Keratinocyte (primary cell): ENCODE data around the gene TSPAN16. TPM values are rescaled to one million over a fixed set of nuclear protein-coding genes. Genes with fewer than 3 reads are reported as not detected.

Experiments used
- DNase-seq: peaks from one replicate; pipeline ENCODE4 v3.0.0-alpha.2; 2011; ENCODE audit warnings: low read depth, missing footprints, low spot score
- FAIRE-seq: peaks from 2 replicates; lab custom pipeline; 2011; peaks lifted over from hg19 to GRCh38; lab: Jason Lieb, UNC
- H2AFZ ChIP-seq: 2 replicates; pipeline ENCODE4 v1.6.0; 2012; ENCODE audit warnings: low read length, control low read depth, inconsistent platforms; ENCODE audit not compliant: control insufficient read depth
- H3K27ac ChIP-seq: 2 replicates; pipeline ENCODE4 v1.5.1; 2011; ENCODE audit warnings: low read length; ENCODE audit not compliant: control insufficient read depth, insufficient read depth
- H3K27me3 ChIP-seq: 3 replicates; pipeline ENCODE4 v1.6.0; 2011; ENCODE audit warnings: low read length; ENCODE audit not compliant: control insufficient read depth, insufficient read depth; ENCODE audit errors: extremely low read depth
- H3K36me3 ChIP-seq, 2 experiments: 2 replicates in 1 of 2; 3 replicates in 1 of 2; pipeline ENCODE4 v1.5.1; 2011; ENCODE audit warnings: low read length in 2 of 2, mild to moderate bottlenecking in 1 of 2; ENCODE audit not compliant: control insufficient read depth in 2 of 2, insufficient read depth in 2 of 2; ENCODE audit errors: extremely low read depth in 1 of 2
- H3K4me1 ChIP-seq: 3 replicates; pipeline ENCODE4 v1.5.1; 2011; ENCODE audit warnings: low read length; ENCODE audit not compliant: control insufficient read depth, insufficient read depth; ENCODE audit errors: extremely low read depth
- H3K4me2 ChIP-seq: 3 replicates; pipeline ENCODE4 v1.6.0; 2011; ENCODE audit warnings: low read depth, low read length; ENCODE audit not compliant: control insufficient read depth, insufficient read depth; ENCODE audit errors: extremely low read depth
- H3K4me3 ChIP-seq, 3 experiments: fragments of 200-600 bp in 1 of 3; sonication (generic) in 1 of 3; 2 replicates in 2 of 3; 3 replicates in 1 of 3; pipeline ENCODE4 v1.5.1; 2011 to 2016; ENCODE audit warnings: low read length in 3 of 3, mild to moderate bottlenecking in 3 of 3, control low read depth in 2 of 3, inconsistent platforms in 1 of 3, low read depth in 1 of 3, mixed read lengths in 1 of 3, mixed run types in 1 of 3, moderate library complexity in 1 of 3; ENCODE audit not compliant: control insufficient read depth in 2 of 3, insufficient read depth in 2 of 3; ENCODE audit errors: extremely low read depth in 1 of 3
- H3K79me2 ChIP-seq: 2 replicates; pipeline ENCODE4 v1.6.0; 2012; ENCODE audit warnings: low read length; ENCODE audit not compliant: control insufficient read depth, insufficient read depth
- H3K9ac ChIP-seq: 3 replicates; pipeline ENCODE4 v1.6.0; 2011; ENCODE audit warnings: low read length; ENCODE audit not compliant: control insufficient read depth, insufficient read depth; ENCODE audit errors: extremely low read depth
- H3K9me1 ChIP-seq: 3 replicates; pipeline ENCODE4 v1.6.0; 2011; ENCODE audit warnings: low read length; ENCODE audit not compliant: control insufficient read depth, insufficient read depth; ENCODE audit errors: extremely low read depth
- H3K9me3 ChIP-seq: 2 replicates; pipeline ENCODE4 v1.5.1; 2012; ENCODE audit warnings: low read depth, low read length; ENCODE audit not compliant: control insufficient read depth
- H4K20me1 ChIP-seq: 3 replicates; pipeline ENCODE4 v1.6.0; 2011; ENCODE audit warnings: low read length; ENCODE audit not compliant: control insufficient read depth, insufficient read depth; ENCODE audit errors: extremely low read depth
- CTCF ChIP-seq, 3 experiments: IDR thresholded peaks in 1 of 3; conservative IDR thresholded peaks in 1 of 3; optimal IDR thresholded peaks in 1 of 3; 2 replicates in 2 of 3; 3 replicates in 1 of 3; pipeline versions ENCODE3 to v1.5.1; 2011; ENCODE audit warnings: low read length in 3 of 3, mild to moderate bottlenecking in 3 of 3, moderate library complexity in 2 of 3, control low read depth in 1 of 3, inconsistent platforms in 1 of 3; ENCODE audit not compliant: insufficient read depth in 2 of 3; ENCODE audit errors: extremely low read depth in 1 of 3
- EZH2 ChIP-seq: IDR thresholded peaks from one replicate; pipeline ENCODE4 v1.6.1; 2012; ENCODE audit warnings: inconsistent platforms, mild to moderate bottlenecking, low read length, moderate library complexity
- dilution Hi-C: fragments of 300-500 bp; cut with MboI; formaldehyde crosslinking; loops from one replicate; pipeline ENCODE4 v1.7.0; 2020; ENCODE audit warnings: low sequenced_read_pairs; ENCODE audit not compliant: extremely low pct_ligation_motif_present
- polyA plus RNA-seq, 5 experiments: library from polyadenylated mRNA; depleted of rRNA in 3 of 5; stranded (reverse) in 3 of 5; stranded (forward) in 1 of 5; unstranded in 1 of 5; fragments of >200 nt; gene quantifications; 1 replicate in 1 of 5; 2 replicates in 3 of 5; 3 replicates in 1 of 5; pipeline versions ENCODE4 v1.2.1 to v1.2.3, GENCODE V29; 2011 to 2012; ENCODE audit warnings: missing spikeins in 2 of 5, low read depth in 1 of 5, low replicate concordance in 1 of 5

The TSPAN16 gene
- polyA plus RNA-seq, 1 donor (not counting 4 experiments of a cell fraction or from before 2014, with no cell fraction given) = not detected

- TF ChIP-seq CTCF (optimal IDR thresholded peaks at IDR 0.05 in 1 of 3, IDR thresholded peaks at IDR 0.05 in 1 of 3, conservative IDR thresholded peaks at IDR 0.05 in 1 of 3; ENCODE audit: extremely low read depth in 1 of 3, insufficient read depth in 2 of 3, low read length in 3 of 3) (no peak), EZH2 (no peak)
- Histone ChIP-seq H4K20me1 (no peaks in the 10 kb centered on the region), H3K9me1 (peaks cover 5% of the 10 kb centered on the region), H3K4me2 (peak overlapping the region; percentile 61), H3K4me1 (peaks cover 16% of the 10 kb centered on the region), H2AFZ (no peak overlapping the region), H3K27me3 (no peaks in the 10 kb centered on the region), H3K9me3 (no peaks in the 10 kb centered on the region), H3K79me2 (no peaks in the 10 kb centered on the region), H3K4me3 (peak overlapping the region in 1 of 3 experiments; percentile 36), H3K36me3 (peaks cover 1 to 15% of the 10 kb centered on the region in 2 experiments), H3K27ac (peak overlapping the region; percentile 10), H3K9ac (no peak overlapping the region)
- no peak for FAIRE-seq
- dilution Hi-C loops = no loop called here
- no peak for DNase-seq
Observed at GRCh38 chr19:11324748-11325389, 28.9 kb downstream of the TSPAN16 start.

- Histone ChIP-seq H3K27me3 (no peaks in the 10 kb centered on the region), H3K27ac (no peak overlapping the region), H4K20me1 (no peaks in the 10 kb centered on the region), H2AFZ (no peak overlapping the region), H3K9me3 (no peaks in the 10 kb centered on the region), H3K9ac (no peak overlapping the region), H3K9me1 (peaks cover 5% of the 10 kb centered on the region), H3K4me3 (no peak overlapping the region), H3K79me2 (no peaks in the 10 kb centered on the region), H3K4me2 (no peak overlapping the region), H3K36me3 (peaks cover 1 to 15% of the 10 kb centered on the region in 2 experiments), H3K4me1 (peaks cover 16% of the 10 kb centered on the region)
- dilution Hi-C loops = no loop called here
- FAIRE-seq (no peak), DNase-seq (no peak)
- no peak for TF ChIP-seq EZH2
Observed at GRCh38 chr19:11325544-11325943, 29.6 kb downstream of the TSPAN16 start.
